DMS 273 treated with DMSO at 0.1 percent for 48 hours (cell line): Measurements from ENCODE around the gene HLA-B.

Experiments used
- DNase-seq: peaks from one replicate; lab custom pipeline; 2025; lab: John Stamatoyannopoulos, UW

HLA-B gene

DNA sequence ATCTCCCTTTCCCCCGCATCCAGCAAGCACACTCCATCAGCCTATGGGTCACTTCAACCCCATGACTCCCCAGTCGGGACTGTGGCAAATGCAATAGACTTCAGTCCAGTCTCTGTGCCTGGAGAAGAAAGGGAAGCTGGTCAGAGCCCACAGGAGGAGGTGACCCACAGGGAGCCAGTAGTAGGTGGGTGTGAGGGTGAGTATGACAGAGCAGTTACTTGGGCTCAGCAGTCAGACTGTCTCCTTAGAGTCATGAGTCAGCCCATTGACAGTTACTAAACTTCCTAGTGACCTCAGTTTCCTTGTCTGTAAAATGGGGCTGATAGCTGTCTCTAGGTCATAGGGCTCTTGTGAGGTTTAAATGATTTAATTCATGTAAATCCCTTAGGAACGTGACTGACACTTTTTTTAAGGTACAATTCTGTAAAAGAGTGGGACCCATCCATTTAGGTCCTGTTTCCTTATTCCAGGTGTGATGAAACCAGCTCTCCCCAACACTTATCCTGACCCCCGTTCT is 51.2 kb downstream of the HLA-B start:
- DNase-seq: no peak

DNA sequence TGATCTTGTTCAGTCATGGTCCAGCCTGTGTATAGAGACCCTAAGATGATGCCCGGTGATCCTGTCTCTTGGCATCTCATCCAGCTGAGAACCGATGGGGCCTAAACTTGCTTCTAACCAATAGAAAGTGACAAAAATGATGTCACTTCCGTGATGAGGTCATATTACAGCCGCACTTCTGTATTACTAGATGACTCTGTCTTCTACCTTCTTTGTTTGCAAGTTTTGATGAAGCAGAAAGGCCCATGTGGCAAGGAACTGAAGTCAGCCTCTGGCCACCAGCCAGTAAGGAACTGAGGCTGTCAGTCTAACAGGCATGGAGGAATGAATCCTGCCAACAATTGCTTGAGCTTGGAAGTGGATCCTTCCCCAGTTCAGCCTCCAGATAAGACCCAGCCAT is 52.3 kb downstream of the HLA-B start:
- DNase-seq: no peak
